Measurements from ENCODE around the gene CLIP1.

Gene CLIP1

GRCh38 chr12:122304924-122305323, 117.5 kb downstream of the CLIP1 start:
- no peak for TF ChIP-seq EZH2phosphoT487 (IDR thresholded peaks at IDR 0.05; ENCODE audit: low read depth)
- TF ChIP-seq, protein P1, sequence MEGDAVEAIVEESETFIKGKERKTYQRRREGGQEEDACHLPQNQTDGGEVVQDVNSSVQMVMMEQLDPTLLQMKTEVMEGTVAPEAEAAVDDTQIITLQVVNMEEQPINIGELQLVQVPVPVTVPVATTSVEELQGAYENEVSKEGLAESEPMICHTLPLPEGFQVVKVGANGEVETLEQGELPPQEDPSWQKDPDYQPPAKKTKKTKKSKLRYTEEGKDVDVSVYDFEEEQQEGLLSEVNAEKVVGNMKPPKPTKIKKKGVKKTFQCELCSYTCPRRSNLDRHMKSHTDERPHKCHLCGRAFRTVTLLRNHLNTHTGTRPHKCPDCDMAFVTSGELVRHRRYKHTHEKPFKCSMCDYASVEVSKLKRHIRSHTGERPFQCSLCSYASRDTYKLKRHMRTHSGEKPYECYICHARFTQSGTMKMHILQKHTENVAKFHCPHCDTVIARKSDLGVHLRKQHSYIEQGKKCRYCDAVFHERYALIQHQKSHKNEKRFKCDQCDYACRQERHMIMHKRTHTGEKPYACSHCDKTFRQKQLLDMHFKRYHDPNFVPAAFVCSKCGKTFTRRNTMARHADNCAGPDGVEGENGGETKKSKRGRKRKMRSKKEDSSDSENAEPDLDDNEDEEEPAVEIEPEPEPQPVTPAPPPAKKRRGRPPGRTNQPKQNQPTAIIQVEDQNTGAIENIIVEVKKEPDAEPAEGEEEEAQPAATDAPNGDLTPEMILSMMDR (IDR thresholded peaks at IDR 0.05; ENCODE audit: low read depth, low read length): no peak
- H3K36me3 ChIP-seq (replicated peaks; ENCODE audit: low read depth, low read length): peaks cover 17% of the 10 kb centered on the region
- no peak overlapping the region for H3K27ac ChIP-seq (ENCODE audit: low read length)
- no peaks in the 10 kb centered on the region for H3K4me1 ChIP-seq (ENCODE audit: low read length)
- no peaks in the 10 kb centered on the region for H3K9me3 ChIP-seq (ENCODE audit: insufficient read depth, low read length)
- H3K9ac ChIP-seq (ENCODE audit: low read length): no peak overlapping the region
- H4K20me1 ChIP-seq (ENCODE audit: insufficient read depth, low read length): no peaks in the 10 kb centered on the region
- H3K4me3 ChIP-seq (ENCODE audit: low read length): no peak overlapping the region
- H3K4me2 ChIP-seq (ENCODE audit: low read length): no peak overlapping the region
- no peak overlapping the region for H2AFZ ChIP-seq (ENCODE audit: low read depth, low read length)
- no peaks in the 10 kb centered on the region for H3K79me2 ChIP-seq (ENCODE audit: low read length)
- H3K27me3 ChIP-seq (ENCODE audit: low read depth, low read length): no peaks in the 10 kb centered on the region

- no peak overlapping the region for H3K4me2 ChIP-seq (ENCODE audit: low read length)
- H3K27me3 ChIP-seq (ENCODE audit: low read depth, low read length): no peaks in the 10 kb centered on the region
- no peaks in the 10 kb centered on the region for H4K20me1 ChIP-seq (ENCODE audit: insufficient read depth, low read length)
- H3K79me2 ChIP-seq (ENCODE audit: low read length): no peaks in the 10 kb centered on the region
- H3K4me3 ChIP-seq (ENCODE audit: low read length): no peak overlapping the region
- H3K9ac ChIP-seq (ENCODE audit: low read length): no peak overlapping the region
- H3K36me3 ChIP-seq (replicated peaks; ENCODE audit: low read depth, low read length): peaks cover 7% of the 10 kb centered on the region
- H3K4me1 ChIP-seq (ENCODE audit: low read length): no peaks in the 10 kb centered on the region
- no peak overlapping the region for H3K27ac ChIP-seq (ENCODE audit: low read length)
- H3K9me3 ChIP-seq (ENCODE audit: insufficient read depth, low read length): no peaks in the 10 kb centered on the region
- no peak for TF ChIP-seq EZH2phosphoT487 (IDR thresholded peaks at IDR 0.05; ENCODE audit: low read depth)
- TF ChIP-seq, protein P1 (IDR thresholded peaks at IDR 0.05; ENCODE audit: low read depth, low read length): no peak
- no peak overlapping the region for H2AFZ ChIP-seq (ENCODE audit: low read depth, low read length)
Observed at GRCh38 chr12:122303068-122303467, 119.4 kb downstream of the CLIP1 start.

DNA sequence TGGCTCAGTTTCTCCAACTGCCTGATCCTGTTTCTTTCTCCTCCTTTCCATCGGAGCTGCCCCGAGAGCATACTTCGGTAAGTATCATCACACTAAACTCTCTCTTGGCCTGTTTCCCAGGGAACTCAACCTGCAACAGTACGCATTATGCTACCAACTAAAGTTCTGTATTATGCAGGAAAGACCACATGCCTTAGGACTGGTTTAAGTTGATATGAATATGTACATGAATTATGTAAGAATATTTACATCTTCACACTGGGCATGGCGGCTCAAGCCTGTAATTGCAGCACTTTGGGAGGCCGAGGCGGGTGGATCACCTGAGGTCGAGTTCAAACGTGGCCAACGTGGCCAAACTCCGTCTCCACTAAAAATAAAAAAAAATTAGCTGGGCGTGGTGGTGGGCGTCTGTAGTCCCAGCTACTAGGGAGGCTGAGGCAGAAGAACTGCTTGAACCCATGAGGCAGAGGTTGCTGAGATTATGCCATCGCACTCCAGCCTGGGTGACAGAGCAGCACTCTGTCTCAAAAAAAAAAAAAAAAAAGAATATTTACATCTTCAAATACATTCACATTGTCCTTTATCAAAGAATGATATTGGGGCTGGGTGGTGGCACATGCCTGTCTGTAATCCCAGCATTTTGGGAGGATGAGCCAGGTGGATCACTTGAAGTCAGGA, 124.3 kb downstream of the CLIP1 start:
- peaks cover under 1% of the 10 kb centered on the region for H3K4me1 ChIP-seq (ENCODE audit: low read length)
- no peaks in the 10 kb centered on the region for H4K20me1 ChIP-seq (ENCODE audit: insufficient read depth, low read length)
- H3K4me3 ChIP-seq (ENCODE audit: low read length): no peak overlapping the region
- no peak overlapping the region for H3K4me2 ChIP-seq (ENCODE audit: low read length)
- no peak overlapping the region for H3K27ac ChIP-seq (ENCODE audit: low read length)
- H3K27me3 ChIP-seq (ENCODE audit: low read depth, low read length): no peaks in the 10 kb centered on the region
- no peak overlapping the region for H3K9ac ChIP-seq (ENCODE audit: low read length)
- H3K79me2 ChIP-seq (ENCODE audit: low read length): no peaks in the 10 kb centered on the region
- no peak overlapping the region for H2AFZ ChIP-seq (ENCODE audit: low read depth, low read length)
- no peaks in the 10 kb centered on the region for H3K36me3 ChIP-seq (replicated peaks; ENCODE audit: low read depth, low read length)
- TF ChIP-seq, protein P1 (IDR thresholded peaks at IDR 0.05; ENCODE audit: low read depth, low read length): no peak
- no peak for TF ChIP-seq EZH2phosphoT487 (IDR thresholded peaks at IDR 0.05; ENCODE audit: low read depth)
- H3K9me3 ChIP-seq (ENCODE audit: insufficient read depth, low read length): no peaks in the 10 kb centered on the region

DNA sequence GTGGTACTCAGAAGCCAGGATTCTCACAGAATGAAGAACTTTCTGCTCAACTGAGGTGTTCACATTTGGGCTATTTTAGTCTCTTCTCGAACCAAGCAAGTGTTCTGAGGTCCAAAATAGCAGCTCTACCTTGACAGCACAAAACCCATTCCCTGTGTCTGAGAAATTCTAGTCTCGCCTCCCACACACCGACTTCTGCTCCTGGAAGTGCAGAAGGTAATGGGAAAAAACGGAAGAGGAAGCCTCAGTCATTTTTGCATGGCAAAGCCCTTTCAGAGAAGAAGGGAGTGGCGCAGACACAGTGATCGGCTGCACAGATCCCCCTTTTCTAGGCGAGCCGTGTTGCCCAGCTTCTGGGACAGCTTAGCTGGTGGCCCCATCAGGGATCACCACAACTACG, 125.0 kb downstream of the CLIP1 start:
- H3K27me3 ChIP-seq (ENCODE audit: low read depth, low read length): no peaks in the 10 kb centered on the region
- TF ChIP-seq, protein P1 (IDR thresholded peaks at IDR 0.05; ENCODE audit: low read depth, low read length): no peak
- no peak for TF ChIP-seq EZH2phosphoT487 (IDR thresholded peaks at IDR 0.05; ENCODE audit: low read depth)
- H3K79me2 ChIP-seq (ENCODE audit: low read length): no peaks in the 10 kb centered on the region
- no peaks in the 10 kb centered on the region for H3K9me3 ChIP-seq (ENCODE audit: insufficient read depth, low read length)
- H3K9ac ChIP-seq (ENCODE audit: low read length): no peak overlapping the region
- H3K4me1 ChIP-seq (ENCODE audit: low read length): peaks cover 4% of the 10 kb centered on the region
- H3K4me3 ChIP-seq (ENCODE audit: low read length): no peak overlapping the region
- H3K27ac ChIP-seq (ENCODE audit: low read length): no peak overlapping the region
- no peaks in the 10 kb centered on the region for H4K20me1 ChIP-seq (ENCODE audit: insufficient read depth, low read length)
- H2AFZ ChIP-seq (ENCODE audit: low read depth, low read length): no peak overlapping the region
- no peak overlapping the region for H3K4me2 ChIP-seq (ENCODE audit: low read length)
- H3K36me3 ChIP-seq (replicated peaks; ENCODE audit: low read depth, low read length): no peaks in the 10 kb centered on the region
